Adrenal gland (tissue), 12 donors: Measurements from ENCODE around the gene VPS4B. TPM values are rescaled to one million over a fixed set of nuclear protein-coding genes. Genes with fewer than 3 reads are reported as not detected.

Experiments
- DNase-seq, 7 donors: peaks; one replicate each; pipeline ENCODE4 v3.0.0-alpha.2; 2019 to 2020
- H3K27ac ChIP-seq, 5 donors: fragments of 200-600 bp; sonication (generic) in 4 of 5; 1 replicate in 3 of 5; 2 replicates in 2 of 5; pipeline versions ENCODE4 v1.5.1 to v1.8.0; 2016 to 2020; ENCODE audit warnings: mild to moderate bottlenecking in 1 of 5
- H3K27me3 ChIP-seq: fragments of 200-600 bp; 2 replicates; pipeline ENCODE4 v1.8.0; 2021
- H3K36me3 ChIP-seq, 2 donors: fragments of 200-600 bp; replicated peaks in 1 of 2; 1 replicate in 1 of 2; 2 replicates in 1 of 2; pipeline versions ENCODE4 v1.5.1 to v1.8.0; 2018 to 2022
- H3K4me1 ChIP-seq, 2 donors: fragments of 200-600 bp; replicated peaks in 1 of 2; 1 replicate in 1 of 2; 2 replicates in 1 of 2; pipeline versions ENCODE4 v1.5.1 to v1.8.0; 2018 to 2021
- H3K4me3 ChIP-seq, 4 donors: fragments of 200-600 bp; sonication (generic) in 3 of 4; one replicate each; pipeline ENCODE4 v1.5.1; 2016 to 2018
- H3K9me3 ChIP-seq, 3 donors: fragments of 200-600 bp; sonication (generic) in 1 of 3; replicated peaks in 1 of 3; 1 replicate in 2 of 3; 2 replicates in 1 of 3; pipeline versions ENCODE4 v1.5.1 to v1.8.0; 2016 to 2021
- POLR2A ChIP-seq, 2 donors: fragments of 450-650 bp; IDR thresholded peaks; one replicate each; pipeline ENCODE4 v1.6.1; 2017; ENCODE audit warnings: antibody characterized with exemption in 2 of 2, mild to moderate bottlenecking in 2 of 2, moderate library complexity in 1 of 2
- WGBS, 4 donors: extraction: QIAGEN DNeasy Blood & Tissue Kit in 2 of 4; methylation state at CpG; one replicate each; pipeline versions ENCODE4 v1.1.5 to v1.1.7; 2013 to 2017; 5-methylcytosine and 5-hydroxymethylcytosine counted together
- intact Hi-C, 2 donors: fragments of 100-400 bp; cut with DNase I; formaldehyde crosslinking; loops; one replicate each; pipeline versions ENCODE4 v1.14.1 to v1.15.0; 2022 to 2023
- polyA plus RNA-seq, 3 donors: library from polyadenylated mRNA; stranded (reverse); fragments of 200-250 nt in 2 of 3; fragments of 350-450 nt in 1 of 3; fragmentation: Illumina TruSeq in 1 of 3; extraction: RNeasy Lipid Tissue Mini Kit (QIAGEN cat#74804) in 1 of 3; gene quantifications; one replicate each; pipeline ENCODE4 v1.2.3, GENCODE V29; 2013 to 2014
- total RNA-seq, 9 donors: library from RNA; depleted of rRNA in 4 of 9; stranded (reverse); fragments of >200 nt in 4 of 9; fragments of 120-200 nt in 1 of 9; fragmentation: NEBNext Ultra II Directional in 1 of 9; extraction: Animal tissue kit (Norgen Biotek cat#: 25700) in 1 of 9; gene quantifications; one replicate each; pipeline versions ENCODE4 v1.1.0 to v1.2.4, GENCODE V29; 2013 to 2023
- TF ChIP-seq, protein P1 (sequence below), 6 experiments: fragments of 450-650 bp in 4 of 6; fragments of 200-600 bp in 2 of 6; sonication (generic) in 1 of 6; IDR thresholded peaks; 1 replicate in 5 of 6; 2 replicates in 1 of 6; pipeline versions ENCODE4 v1.5.1 to v1.8.0; 2016 to 2021; ENCODE audit warnings: antibody characterized with exemption in 6 of 6, mild to moderate bottlenecking in 2 of 6, moderate library complexity in 1 of 6
- donor health status: healthy with polysubstance abuse.
- donor health status: Bipolar disorder and iron deficiency.
- donor health status: DM: yes; HTN: yes; CAD: no.
- donor health status: DM: no; HTN: no; CAD: no.
- donor health status: DM: no; HTN: no; CAD: no.
- donor health status: DM: yes; HTN: yes; CAD: no.

VPS4B gene
- total and polyA plus RNA-seq, 12 donors: 6.6 to 58.5 (median 36.1) TPM

DNA sequence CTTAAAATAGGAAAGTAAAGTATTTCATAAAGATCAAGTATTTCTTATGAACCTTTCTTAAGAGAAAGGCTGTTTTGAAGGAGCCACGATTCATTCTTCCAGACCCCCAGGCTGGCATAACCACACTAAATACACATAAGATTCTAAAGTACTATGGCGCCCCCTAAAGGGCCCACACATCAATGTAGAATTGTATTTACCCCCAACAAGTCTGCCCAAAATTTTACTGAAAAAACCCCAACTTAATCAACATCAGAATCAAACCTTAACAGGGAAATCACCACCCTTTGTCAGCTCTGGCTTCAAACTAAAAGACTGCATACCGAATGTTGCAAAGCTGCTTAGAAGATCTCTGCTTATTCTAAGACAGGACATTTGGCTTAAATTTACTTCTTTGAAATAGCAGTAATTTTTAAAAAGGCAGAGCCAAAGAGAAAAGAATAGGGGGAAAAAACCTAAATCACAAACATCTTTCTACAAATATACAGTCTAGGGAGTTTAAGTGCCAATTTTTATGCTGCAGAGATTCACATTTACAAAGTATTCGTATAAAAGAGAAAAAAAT is 82.3 kb downstream of the VPS4B start:
- no peak overlapping the region for H3K27ac ChIP-seq
- H3K9me3 ChIP-seq: no peaks in the 10 kb centered on the region
- peak in 2 of 7 donors; percentile 32 to 47 for DNase-seq
- H3K4me3 ChIP-seq: no peak overlapping the region
- no peaks in the 10 kb centered on the region for H3K27me3 ChIP-seq
- intact Hi-C loops: loop anchor here (5.0 to 10.0 kb wide), 2 partner anchors 95 to 323 kb away; no protein-coding TSS in a partner anchor
- 38 to 55% (median 45%) methylated on average over 4 of the region's 4 CpGs for WGBS, 4 donors
- TF ChIP-seq, protein P1, sequence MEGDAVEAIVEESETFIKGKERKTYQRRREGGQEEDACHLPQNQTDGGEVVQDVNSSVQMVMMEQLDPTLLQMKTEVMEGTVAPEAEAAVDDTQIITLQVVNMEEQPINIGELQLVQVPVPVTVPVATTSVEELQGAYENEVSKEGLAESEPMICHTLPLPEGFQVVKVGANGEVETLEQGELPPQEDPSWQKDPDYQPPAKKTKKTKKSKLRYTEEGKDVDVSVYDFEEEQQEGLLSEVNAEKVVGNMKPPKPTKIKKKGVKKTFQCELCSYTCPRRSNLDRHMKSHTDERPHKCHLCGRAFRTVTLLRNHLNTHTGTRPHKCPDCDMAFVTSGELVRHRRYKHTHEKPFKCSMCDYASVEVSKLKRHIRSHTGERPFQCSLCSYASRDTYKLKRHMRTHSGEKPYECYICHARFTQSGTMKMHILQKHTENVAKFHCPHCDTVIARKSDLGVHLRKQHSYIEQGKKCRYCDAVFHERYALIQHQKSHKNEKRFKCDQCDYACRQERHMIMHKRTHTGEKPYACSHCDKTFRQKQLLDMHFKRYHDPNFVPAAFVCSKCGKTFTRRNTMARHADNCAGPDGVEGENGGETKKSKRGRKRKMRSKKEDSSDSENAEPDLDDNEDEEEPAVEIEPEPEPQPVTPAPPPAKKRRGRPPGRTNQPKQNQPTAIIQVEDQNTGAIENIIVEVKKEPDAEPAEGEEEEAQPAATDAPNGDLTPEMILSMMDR (IDR thresholded peaks at IDR 0.05): peak in 5 of 6 experiments; percentile 13 to 50 (median 32)
- no peak for TF ChIP-seq POLR2A (IDR thresholded peaks at IDR 0.05)
- peaks cover 4 to 6% of the 10 kb centered on the region in 2 donors for H3K4me1 ChIP-seq
- H3K36me3 ChIP-seq: peaks cover 0 to 78% of the 10 kb centered on the region in 2 donors

Other genes starting within 250 kb of the VPS4B start
- gene BCL2, start 102.7 kb downstream of the VPS4B start, total RNA-seq: 1 to 10 TPM in 8 of 9 donors, under 1 TPM in 1; 0.85 to 7.7 (median 4.2) TPM
- gene BCL2, start 102.7 kb downstream of the VPS4B start, polyA plus RNA-seq: 1 to 10 TPM; 1.2 to 2.9 (median 1.5) TPM
- 100 to 1,000 TPM in 1 of 9 donors, 10 to 100 TPM in 8; 25.6 to 102 (median 51.6) TPM for gene KDSR, start 55.3 kb downstream of the VPS4B start, total RNA-seq
- 10 to 100 TPM in 2 of 3 donors, 1 to 10 TPM in 1; 8.2 to 36.7 (median 15.1) TPM for gene KDSR, start 55.3 kb downstream of the VPS4B start, polyA plus RNA-seq
- under 1 TPM in 2 of 9 donors, not detected in 7; 0.06 to 0.29 TPM for gene SERPINB5, start 54.5 kb upstream of the VPS4B start, total RNA-seq
- under 1 TPM in 1 of 3 donors, not detected in 2; 0.07 TPM for gene SERPINB5, start 54.5 kb upstream of the VPS4B start, polyA plus RNA-seq
- gene SERPINB12, start 119.9 kb upstream of the VPS4B start, total RNA-seq: under 1 TPM in 1 of 9 donors, not detected in 8; 0.17 TPM
- not detected for gene SERPINB12, start 119.9 kb upstream of the VPS4B start, polyA plus RNA-seq
- not detected for gene SERPINB13, start 164.9 kb upstream of the VPS4B start, total RNA-seq
- under 1 TPM in 1 of 3 donors, not detected in 2; 0.10 TPM for gene SERPINB13, start 164.9 kb upstream of the VPS4B start, polyA plus RNA-seq
- not detected for gene SERPINB4, start 221.8 kb upstream of the VPS4B start, total RNA-seq
- gene SERPINB4, start 221.8 kb upstream of the VPS4B start, polyA plus RNA-seq: not detected
- gene SERPINB3, start 239.4 kb upstream of the VPS4B start, total RNA-seq: not detected
- gene SERPINB3, start 239.4 kb upstream of the VPS4B start, polyA plus RNA-seq: under 1 TPM in 1 of 3 donors, not detected in 2; 0.34 TPM